Uterus (tissue), 4 donors: ENCODE data around the gene FZD8. TPM values are rescaled to one million over a fixed set of nuclear protein-coding genes. Genes with fewer than 3 reads are reported as not detected.

ENCODE experiments used
- DNase-seq, 2 donors: peaks; one replicate each; pipeline ENCODE4 v3.0.0-alpha.2; 2019 to 2020
- H3K27ac ChIP-seq, 2 donors: fragments of 200-600 bp; sonication (generic); 1 replicate in 1 of 2; 2 replicates in 1 of 2; pipeline ENCODE4 v1.5.1; 2016 to 2018
- H3K27me3 ChIP-seq, 2 donors: fragments of 200-600 bp; sonication (generic); one replicate each; pipeline ENCODE4 v1.5.1; 2018 to 2019; ENCODE audit warnings: control low read depth in 1 of 2
- H3K36me3 ChIP-seq, 2 donors: fragments of 200-600 bp; sonication (generic); one replicate each; pipeline ENCODE4 v1.5.1; 2019; ENCODE audit warnings: control low read depth in 1 of 2
- H3K4me1 ChIP-seq, 2 donors: fragments of 200-600 bp; sonication (generic); one replicate each; pipeline ENCODE4 v1.5.1; 2018 to 2019; ENCODE audit warnings: control low read depth in 1 of 2
- H3K4me3 ChIP-seq, 2 donors: fragments of 200-600 bp; sonication (generic); 1 replicate in 1 of 2; 2 replicates in 1 of 2; pipeline ENCODE4 v1.5.1; 2018 to 2019; ENCODE audit warnings: mild to moderate bottlenecking in 1 of 2
- H3K9me3 ChIP-seq, 2 donors: fragments of 200-600 bp; sonication (generic); one replicate each; pipeline ENCODE4 v1.5.1; 2019; ENCODE audit warnings: control low read depth in 1 of 2
- CTCF ChIP-seq, 4 experiments: fragments of 200-600 bp in 2 of 4; fragments of 450-650 bp in 2 of 4; sonication (generic) in 2 of 4; IDR thresholded peaks; one replicate each; pipeline ENCODE4 v1.5.1; 2016 to 2019; ENCODE audit warnings: antibody characterized with exemption in 4 of 4, mild to moderate bottlenecking in 2 of 4, moderate library complexity in 1 of 4
- POLR2A ChIP-seq, 2 donors: fragments of 450-650 bp; IDR thresholded peaks; one replicate each; pipeline ENCODE4 v1.6.1; 2016; ENCODE audit warnings: antibody characterized with exemption in 2 of 2, mild to moderate bottlenecking in 1 of 2, moderate library complexity in 1 of 2
- intact Hi-C: fragments of 100-400 bp; cut with DNase I; formaldehyde crosslinking; loops from one replicate; pipeline ENCODE4 v1.15.1; 2023; ENCODE audit warnings: low total_unique reads
- total RNA-seq, 4 donors: library from RNA; depleted of rRNA in 3 of 4; stranded (reverse); fragments of >200 nt in 3 of 4; gene quantifications; one replicate each; pipeline versions ENCODE4 v1.1.0 to v1.2.4, GENCODE V29; 2014 to 2023
- donor health status: DM: yes; HTN: yes; CAD: no.

Gene FZD8
- total RNA-seq, 4 donors from 2014 or later, result 1.8 to 14.9 (median 5.3) TPM

DNA sequence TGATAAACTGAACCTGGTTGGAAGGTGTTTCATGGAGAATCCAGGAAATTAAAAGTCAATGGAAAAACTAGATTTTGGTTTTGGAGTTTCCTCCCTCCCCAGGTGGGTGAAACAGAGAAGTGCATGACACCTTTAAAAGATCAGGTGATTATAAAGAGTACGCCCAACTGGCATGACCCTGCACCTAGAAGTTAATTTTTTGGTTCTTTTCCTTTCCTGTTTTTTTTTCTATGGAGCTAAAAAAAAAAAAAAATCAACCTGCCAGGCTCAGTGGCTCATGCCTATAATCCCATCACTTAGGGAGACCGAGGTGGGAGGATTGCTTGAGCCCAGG, 29.0 kb downstream of the FZD8 start:
- H3K27me3 ChIP-seq, result peaks cover 0 to 4% of the 10 kb centered on the region in 2 donors
- H3K36me3 ChIP-seq, result no peaks in the 10 kb centered on the region
- no peaks in the 10 kb centered on the region for H3K9me3 ChIP-seq
- DNase-seq, result no peak
- TF ChIP-seq POLR2A (IDR thresholded peaks at IDR 0.05) (no peak), CTCF (IDR thresholded peaks at IDR 0.05) (no peak)
- intact Hi-C loops, result no loop called here
- no peak overlapping the region for H3K27ac ChIP-seq
- no peak overlapping the region for H3K4me3 ChIP-seq
- no peaks in the 10 kb centered on the region for H3K4me1 ChIP-seq

DNA sequence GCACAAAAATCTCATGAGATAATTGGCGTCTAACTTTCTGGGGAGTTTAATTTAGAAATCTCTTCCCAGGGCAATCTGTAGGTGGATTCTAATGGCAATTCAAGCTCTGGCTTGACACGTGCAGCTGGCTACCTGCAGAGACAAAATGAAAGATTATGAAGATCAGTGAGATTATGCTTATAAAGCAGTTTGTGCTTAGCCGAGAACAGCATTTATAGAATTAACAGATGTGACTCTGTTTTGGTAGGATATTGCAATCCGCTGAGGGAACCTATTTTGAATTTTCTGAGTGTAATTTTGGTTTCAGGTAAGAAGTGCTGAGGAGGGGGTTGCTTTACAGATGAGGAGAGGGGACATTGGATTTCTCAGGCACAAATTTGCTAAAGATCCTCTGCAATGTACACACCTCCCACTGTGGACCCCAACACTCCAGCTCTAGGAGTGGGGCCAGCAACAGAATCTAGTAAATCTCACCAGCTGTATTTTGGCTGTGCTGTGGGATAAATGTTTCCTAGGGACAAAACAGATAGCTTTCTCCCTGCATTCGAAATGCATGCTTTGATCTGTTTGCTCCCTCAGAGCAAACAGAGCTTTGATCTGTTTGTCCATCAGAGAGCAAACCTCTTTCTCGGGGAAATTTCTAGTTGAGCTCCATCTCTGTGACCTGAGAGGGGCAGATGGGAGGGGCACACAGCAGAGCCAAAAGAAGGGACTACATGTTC, 29.6 kb downstream of the FZD8 start:
- Histone ChIP-seq H3K27ac (no peak overlapping the region), H3K9me3 (no peaks in the 10 kb centered on the region), H3K27me3 (peaks cover 0 to 5% of the 10 kb centered on the region in 2 donors), H3K36me3 (no peaks in the 10 kb centered on the region), H3K4me1 (no peaks in the 10 kb centered on the region), H3K4me3 (no peak overlapping the region)
- no peak for DNase-seq
- TF ChIP-seq CTCF (IDR thresholded peaks at IDR 0.05) (no peak), POLR2A (IDR thresholded peaks at IDR 0.05) (no peak)
- intact Hi-C loops, result no loop called here

DNA sequence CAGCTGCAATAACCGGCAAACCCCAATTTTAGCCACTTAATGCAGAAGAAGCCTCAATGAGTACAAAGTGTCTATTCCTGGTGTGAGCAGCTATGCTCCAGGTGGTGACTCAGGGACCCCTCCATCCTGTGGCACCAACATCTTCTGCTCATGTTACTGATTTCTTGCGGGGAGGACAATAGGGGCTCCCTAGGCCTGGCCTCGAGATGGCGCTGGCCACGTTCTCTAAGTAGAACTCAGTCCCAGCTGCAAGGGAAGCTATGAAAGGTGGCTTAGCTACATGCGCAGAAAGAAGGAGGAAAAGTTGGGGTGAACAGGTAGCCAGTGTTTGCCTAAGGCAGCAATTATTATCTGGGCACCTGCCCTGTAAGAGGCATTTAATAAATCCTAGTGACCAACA, 30.3 kb downstream of the FZD8 start:
- DNase-seq, result no peak
- TF ChIP-seq CTCF (IDR thresholded peaks at IDR 0.05) (no peak), POLR2A (IDR thresholded peaks at IDR 0.05) (no peak)
- no peak overlapping the region for H3K4me3 ChIP-seq
- H3K27me3 ChIP-seq, result peaks cover under 1 to 5% of the 10 kb centered on the region in 2 donors
- intact Hi-C loops, result no loop called here
- H3K4me1 ChIP-seq, result no peaks in the 10 kb centered on the region
- no peak overlapping the region for H3K27ac ChIP-seq
- no peaks in the 10 kb centered on the region for H3K9me3 ChIP-seq
- no peaks in the 10 kb centered on the region for H3K36me3 ChIP-seq

GRCh38 chr10:35608328-35608672, 33.8 kb downstream of the FZD8 start:
- no peaks in the 10 kb centered on the region for H3K9me3 ChIP-seq
- no peak for DNase-seq
- H3K4me1 ChIP-seq, result no peaks in the 10 kb centered on the region
- intact Hi-C loops, result no loop called here
- H3K36me3 ChIP-seq, result no peaks in the 10 kb centered on the region
- no peak overlapping the region for H3K27ac ChIP-seq
- peak overlapping the region in 1 of 2 donors; percentile 36 for H3K4me3 ChIP-seq
- no peak for TF ChIP-seq CTCF (IDR thresholded peaks at IDR 0.05)
- no peak for TF ChIP-seq POLR2A (IDR thresholded peaks at IDR 0.05)
- peaks cover 3 to 5% of the 10 kb centered on the region in 2 donors for H3K27me3 ChIP-seq

DNA sequence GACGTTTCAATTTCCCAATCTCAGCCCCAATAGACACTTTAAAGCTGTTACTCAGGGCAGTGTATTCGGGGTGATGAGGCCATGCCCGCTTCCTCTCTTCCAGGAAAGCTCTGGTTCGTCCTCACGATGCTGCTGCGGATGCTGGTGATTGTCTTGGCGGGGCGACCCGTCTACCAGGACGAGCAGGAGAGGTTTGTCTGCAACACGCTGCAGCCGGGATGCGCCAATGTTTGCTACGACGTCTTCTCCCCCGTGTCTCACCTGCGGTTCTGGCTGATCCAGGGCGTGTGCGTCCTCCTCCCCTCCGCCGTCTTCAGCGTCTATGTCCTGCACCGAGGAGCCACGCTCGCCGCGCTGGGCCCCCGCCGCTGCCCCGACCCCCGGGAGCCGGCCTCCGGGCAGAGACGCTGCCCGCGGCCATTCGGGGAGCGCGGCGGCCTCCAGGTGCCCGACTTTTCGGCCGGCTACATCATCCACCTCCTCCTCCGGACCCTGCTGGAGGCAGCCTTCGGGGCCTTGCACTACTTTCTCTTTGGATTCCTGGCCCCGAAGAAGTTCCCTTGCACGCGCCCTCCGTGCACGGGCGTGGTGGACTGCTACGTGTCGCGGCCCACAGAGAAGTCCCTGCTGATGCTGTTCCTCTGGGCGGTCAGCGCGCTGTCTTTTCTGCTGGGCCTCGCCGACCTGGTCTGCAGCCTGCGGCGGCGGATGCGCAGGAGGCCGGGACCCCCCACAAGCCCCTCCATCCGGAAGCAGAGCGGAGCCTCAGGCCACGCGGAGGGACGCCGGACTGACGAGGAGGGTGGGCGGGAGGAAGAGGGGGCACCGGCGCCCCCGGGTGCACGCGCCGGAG, 34.4 kb downstream of the FZD8 start:
- Histone ChIP-seq H3K36me3 (no peaks in the 10 kb centered on the region), H3K4me1 (no peaks in the 10 kb centered on the region), H3K27ac (no peak overlapping the region), H3K27me3 (peaks cover 3 to 5% of the 10 kb centered on the region in 2 donors), H3K9me3 (no peaks in the 10 kb centered on the region), H3K4me3 (peak overlapping the region in 1 of 2 donors; percentile 36)
- no peak for DNase-seq
- intact Hi-C loops, result no loop called here
- no peak for TF ChIP-seq POLR2A (IDR thresholded peaks at IDR 0.05)
- TF ChIP-seq CTCF (IDR thresholded peaks at IDR 0.05), result no peak
